ENCODE measurements around the gene TMED3. TPM values are rescaled to one million over a fixed set of nuclear protein-coding genes. Genes with fewer than 3 reads are reported as not detected.
A peak's percentile ranks its signal among the peaks of the same experiment; 100 is the strongest.

Gene TMED3
- 10 to 100 TPM; 62.6 to 71.5 (median 67.0) TPM for polyA plus RNA-seq (ENCODE audit: insufficient read length in 4 of 4)

DNA sequence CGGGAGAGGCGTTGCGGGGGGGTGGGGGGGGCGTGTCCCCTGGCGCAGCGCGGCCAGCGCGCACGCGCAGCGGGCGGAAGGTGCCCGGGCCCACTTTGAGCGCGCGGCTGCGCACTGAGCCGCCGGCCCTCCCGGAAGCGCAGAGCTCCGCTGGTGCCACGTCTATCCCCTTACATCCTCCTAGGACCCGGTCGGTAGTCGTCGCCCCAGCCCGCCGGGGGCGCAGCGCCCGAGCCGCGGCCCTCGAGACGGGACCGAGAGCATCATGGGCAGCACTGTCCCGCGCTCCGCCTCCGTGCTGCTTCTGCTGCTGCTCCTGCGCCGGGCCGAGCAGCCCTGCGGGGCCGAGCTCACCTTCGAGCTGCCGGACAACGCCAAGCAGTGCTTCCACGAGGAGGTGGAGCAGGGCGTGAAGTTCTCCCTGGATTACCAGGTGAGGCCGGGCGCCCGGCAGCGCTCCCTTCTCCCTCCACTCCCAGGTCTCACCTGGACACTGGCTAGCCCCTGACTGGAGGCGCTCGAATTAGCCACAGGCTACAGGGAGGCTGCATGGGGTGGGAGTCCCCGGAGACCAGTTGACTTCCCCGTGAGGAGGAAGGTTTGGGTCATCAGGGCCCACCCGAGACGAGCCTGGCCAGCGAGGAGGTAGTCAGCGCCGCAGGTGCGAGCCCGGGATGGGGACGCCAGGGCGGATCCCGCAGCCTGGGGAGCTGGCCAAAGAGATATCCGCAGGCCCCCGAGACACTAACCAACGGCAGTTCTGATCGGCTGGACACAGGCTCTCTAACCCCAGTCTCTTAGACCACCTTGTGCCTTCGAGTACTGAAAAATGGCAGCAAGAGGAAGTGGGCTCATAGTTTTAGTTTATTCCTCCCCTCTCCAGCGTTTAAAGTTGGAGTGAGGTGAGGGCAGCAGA is at the start of gene TMED3:
Gene TMED3, plus strand, starts transcription at position 128 of the 916 bp plus-strand sequence. Its CDS starts 138 bp downstream, at position 266.
- DNase-seq (ENCODE audit: low read depth in 4 of 4, low spot score in 3 of 4) = peak; percentile 56 to 67 (median 65)

DNA sequence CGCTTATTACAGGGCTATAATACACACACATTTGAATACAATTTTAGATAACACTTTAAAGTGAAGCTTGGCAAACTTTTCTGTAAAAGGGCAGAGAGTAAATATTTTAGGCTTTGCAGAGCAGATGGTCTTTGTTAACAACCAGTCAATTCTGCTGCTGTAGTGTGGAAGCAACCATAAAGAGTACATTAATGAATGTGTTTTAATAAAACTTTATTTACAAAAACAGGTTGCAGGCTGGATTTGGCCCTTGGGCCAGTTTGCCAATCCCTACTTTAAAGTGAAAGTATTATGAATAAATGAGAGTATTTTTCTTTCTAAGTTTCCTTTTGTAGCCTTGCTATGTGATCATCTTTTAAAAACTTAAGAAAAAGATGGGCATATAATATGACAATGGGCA is 49.1 kb upstream of the TMED3 start:
- DNase-seq (ENCODE audit: low read depth in 4 of 4, low spot score in 3 of 4) = no peak

DNA sequence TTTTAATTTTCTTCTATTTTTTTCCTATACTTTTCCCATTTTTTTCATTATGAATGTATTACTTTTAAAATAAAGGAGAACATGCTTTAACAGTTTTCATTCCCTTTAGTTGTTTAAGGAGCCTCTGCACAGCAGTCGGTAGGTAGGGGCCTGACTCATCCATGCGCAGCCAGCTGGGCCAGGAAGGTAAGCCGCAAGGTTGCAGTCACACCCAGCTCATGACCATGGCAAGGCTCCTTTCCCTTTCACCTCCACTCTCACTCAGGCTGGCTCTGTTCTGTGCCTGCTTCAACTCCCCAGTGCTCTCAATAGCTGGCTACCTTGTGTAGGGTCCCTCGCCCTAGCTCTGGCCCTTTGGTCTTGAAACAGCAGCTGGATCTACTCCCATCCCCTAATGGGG is 45.7 kb upstream of the TMED3 start:
- no peak for DNase-seq (ENCODE audit: low read depth in 4 of 4, low spot score in 3 of 4)

DNA sequence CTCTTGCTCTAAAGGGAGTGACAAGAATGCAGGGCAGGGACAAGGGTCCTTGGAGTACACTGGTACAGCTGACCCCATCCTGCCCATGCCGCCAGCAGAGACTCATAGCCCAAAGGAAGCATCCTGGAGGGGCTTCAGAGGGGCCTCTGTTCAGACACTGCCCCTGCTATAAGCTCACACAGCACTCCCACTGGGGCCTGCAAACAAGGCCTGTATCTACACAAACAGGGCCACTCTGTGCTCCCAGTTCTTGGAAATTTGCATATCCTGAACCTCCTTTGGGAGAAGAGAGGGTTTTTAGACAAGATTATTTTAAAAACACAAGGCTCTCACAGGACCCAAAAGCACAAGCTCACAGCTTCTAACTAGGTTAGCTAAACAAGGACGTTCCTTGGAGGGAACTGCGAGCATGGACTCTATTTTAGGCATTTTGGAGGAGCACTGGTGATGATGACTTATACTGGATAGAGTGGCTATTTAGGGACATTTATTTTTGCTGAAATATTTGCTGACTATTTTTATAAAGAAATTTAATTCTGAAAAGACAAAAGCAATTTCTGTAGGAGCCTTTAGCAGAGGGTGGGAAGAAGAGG is 44.8 kb upstream of the TMED3 start:
- no peak for DNase-seq (ENCODE audit: low read depth in 4 of 4, low spot score in 3 of 4)

- DNase-seq (ENCODE audit: low read depth in 4 of 4, low spot score in 3 of 4) = no peak
These were observed 28.3 kb upstream of the TMED3 start, which contains the start of gene ANKRD34C for GRCh38 chr15:79282371-79283251. ANKRD34C (plus strand) TSS chr15:79282722; CDS start chr15:79293285, 10,563 bp downstream.

DNA sequence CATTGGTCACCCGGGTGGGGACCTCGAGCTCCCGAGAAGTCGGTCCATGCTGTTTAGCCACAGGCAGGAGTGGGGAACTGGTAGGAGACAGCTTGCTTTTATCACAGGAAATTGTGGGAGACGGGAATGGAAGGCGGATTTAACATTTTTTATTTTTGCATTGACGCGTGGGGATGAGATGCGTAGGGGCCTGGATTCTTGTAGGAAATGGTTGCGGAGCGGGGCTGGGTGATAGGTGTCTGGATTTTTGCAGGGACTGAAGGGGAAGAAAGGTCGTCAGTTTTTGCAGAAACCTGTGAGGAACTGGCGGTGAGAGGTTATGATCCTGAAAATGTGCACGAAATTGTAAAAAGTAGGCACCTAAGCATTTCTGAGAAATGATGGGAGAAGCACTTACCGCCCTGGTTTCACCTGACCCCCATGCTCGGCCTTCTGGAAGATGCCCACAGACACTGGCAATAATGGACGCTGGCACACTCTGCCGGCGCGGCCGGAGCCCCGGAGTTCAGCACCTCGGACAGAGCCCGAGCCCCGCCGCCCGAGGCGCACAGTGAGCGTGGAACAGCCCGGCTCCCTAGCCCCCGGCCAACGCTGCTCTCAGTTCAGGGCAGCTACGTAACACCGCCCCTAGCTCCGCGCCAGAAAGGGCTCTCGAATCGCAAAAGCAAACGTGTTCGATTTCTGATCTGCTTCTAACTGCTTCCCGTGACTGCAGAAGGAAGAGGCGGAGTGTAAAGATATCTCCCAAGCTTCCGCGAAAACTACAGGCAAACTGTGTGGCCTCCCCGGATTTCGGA is 27.5 kb upstream of the TMED3 start:
- peak; percentile 33 to 50 (median 40) for DNase-seq (ENCODE audit: low read depth in 4 of 4, low spot score in 3 of 4)

GRCh38 chr15:79290642-79291275 is 20.2 kb upstream of the TMED3 start:
- DNase-seq (ENCODE audit: low read depth in 4 of 4, low spot score in 3 of 4) = no peak

- DNase-seq (ENCODE audit: low read depth in 4 of 4, low spot score in 3 of 4) = no peak
These were observed 18.9 kb upstream of the TMED3 start for GRCh38 chr15:79292011-79292410.

- DNase-seq (ENCODE audit: low read depth in 4 of 4, low spot score in 3 of 4) = no peak
These were observed 16.8 kb upstream of the TMED3 start for GRCh38 chr15:79294075-79294474.

DNA sequence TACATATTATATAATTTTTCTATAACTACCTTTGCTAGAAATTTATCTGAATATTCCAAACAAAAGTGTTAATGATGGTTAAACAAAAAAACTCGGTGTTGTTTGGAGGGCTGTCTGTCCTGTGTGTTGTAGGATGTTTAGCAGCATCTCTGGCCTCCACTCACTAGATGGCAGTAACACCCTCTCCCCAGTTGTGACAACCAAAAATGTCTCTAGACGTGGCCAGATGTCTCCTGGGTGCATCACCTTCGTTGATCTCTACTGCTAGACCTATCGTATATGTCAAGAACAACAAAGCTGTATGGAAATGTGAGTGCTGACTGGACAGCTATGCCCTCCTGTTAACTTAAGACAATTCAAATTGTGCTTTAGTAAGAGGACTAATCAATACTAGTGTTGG is 14.3 kb upstream of the TMED3 start:
- DNase-seq (ENCODE audit: low read depth in 4 of 4, low spot score in 3 of 4) = no peak

GRCh38 chr15:79299126-79299840 is 11.6 kb upstream of the TMED3 start:
- no peak for DNase-seq (ENCODE audit: low read depth in 4 of 4, low spot score in 3 of 4)

- no peak for DNase-seq (ENCODE audit: low read depth in 4 of 4, low spot score in 3 of 4)
These were observed 11.1 kb upstream of the TMED3 start for GRCh38 chr15:79299841-79300235.

DNA sequence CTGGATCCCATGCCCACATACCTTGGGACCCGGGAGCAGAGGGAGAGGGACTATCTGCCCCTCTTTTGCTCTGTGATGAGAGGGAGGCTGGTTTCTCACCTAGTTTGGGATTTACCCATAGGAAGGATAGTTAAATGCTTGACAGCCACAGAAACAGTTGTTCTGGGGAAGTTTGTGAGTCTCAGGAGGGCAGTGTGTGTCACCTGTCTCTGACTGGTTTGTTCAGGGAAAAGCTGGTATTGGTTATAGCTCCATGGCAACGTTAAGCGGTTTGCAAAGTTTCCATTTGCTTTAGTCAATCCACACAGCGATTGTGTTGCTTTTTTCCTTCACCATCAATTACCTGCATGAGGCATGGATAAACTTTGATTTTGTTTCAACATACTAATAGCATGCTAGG is 3.7 kb upstream of the TMED3 start:
- no peak for DNase-seq (ENCODE audit: low read depth in 4 of 4, low spot score in 3 of 4)

- no peak for DNase-seq (ENCODE audit: low read depth in 4 of 4, low spot score in 3 of 4)
These were observed 2.0 kb upstream of the TMED3 start for GRCh38 chr15:79308874-79309273.

DNA sequence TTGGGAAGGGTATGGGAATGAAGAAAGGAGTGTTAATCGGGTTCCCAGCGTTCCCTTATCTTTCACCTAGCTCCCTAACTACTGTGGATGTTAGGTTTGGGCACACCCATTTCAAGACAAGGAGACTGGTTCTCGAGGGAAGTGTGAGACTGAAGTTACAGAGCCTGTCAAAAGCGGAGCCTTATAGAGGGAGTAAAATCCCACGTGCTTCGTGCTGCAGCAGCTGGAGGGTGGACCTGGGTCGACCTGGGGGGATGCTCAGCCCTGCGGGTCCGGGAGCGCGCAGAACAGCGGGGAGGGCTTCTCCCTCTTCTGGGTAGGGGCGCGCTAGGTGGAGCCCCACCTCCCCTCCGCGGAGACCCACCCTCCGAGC is 314 bp upstream of the TMED3 start:
- DNase-seq (ENCODE audit: low read depth in 4 of 4, low spot score in 3 of 4) = peak in 1 of 4 donors; percentile 25

DNA sequence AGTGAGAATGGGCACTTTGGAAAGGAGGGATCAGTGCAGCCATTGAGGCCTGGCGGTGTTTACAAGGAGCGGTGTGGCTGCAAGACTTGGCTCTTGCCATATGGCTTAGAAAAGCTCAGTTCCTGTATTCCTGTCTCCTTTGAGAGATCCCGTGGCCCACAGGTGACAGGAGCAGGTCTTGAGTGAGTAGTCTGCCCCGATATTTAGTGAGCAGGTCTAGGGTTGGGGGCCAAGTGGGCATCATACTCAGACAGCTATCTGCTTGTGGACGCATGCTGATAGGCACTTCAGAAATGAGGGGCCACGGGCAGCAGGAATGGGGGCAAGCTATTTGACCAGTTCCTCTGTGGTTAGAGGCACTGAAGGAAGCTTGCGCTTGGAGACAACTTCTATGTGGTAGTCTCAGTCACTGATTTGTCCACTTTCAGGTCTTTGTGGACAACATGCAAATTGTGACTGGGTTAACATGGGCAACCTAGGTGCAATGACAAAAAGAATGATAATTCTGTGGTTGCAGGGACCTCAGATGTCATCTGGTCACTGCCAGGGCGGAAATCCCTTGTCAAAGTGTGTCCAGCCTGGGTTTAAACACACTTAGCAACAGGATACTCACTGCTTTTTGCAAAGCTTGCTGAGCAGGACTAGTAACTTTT is 1.1 kb downstream of the TMED3 start:
- DNase-seq (ENCODE audit: low read depth in 4 of 4, low spot score in 3 of 4) = no peak

DNA sequence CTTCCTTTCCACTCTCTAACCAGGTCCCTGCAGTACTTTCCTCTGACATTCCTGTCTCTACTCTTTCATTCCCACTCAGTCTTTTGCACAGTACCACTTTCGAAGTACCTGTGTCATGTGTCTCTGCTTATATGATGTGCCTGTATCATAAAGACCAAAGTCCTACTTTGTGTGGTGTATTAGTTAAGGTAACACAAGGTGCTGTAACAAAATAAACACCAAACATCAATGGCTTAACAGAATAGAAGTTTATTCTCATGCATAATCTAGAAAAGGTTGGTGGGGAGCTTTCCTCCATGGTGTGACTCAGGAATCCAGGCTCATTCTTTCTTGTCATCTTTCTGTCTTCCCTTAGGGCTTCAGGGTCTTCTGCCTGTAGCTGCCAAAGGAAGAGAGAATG is 3.3 kb downstream of the TMED3 start:
- no peak for DNase-seq (ENCODE audit: low read depth in 4 of 4, low spot score in 3 of 4)

- DNase-seq (ENCODE audit: low read depth in 4 of 4, low spot score in 3 of 4) = no peak
These were observed 3.9 kb downstream of the TMED3 start for GRCh38 chr15:79314811-79315210.
